K562 (cell line): ENCODE measurements around the gene RBM34. TPM values are rescaled to one million over a fixed set of nuclear protein-coding genes. Genes with fewer than 3 reads are reported as not detected.

Experiments
- ATAC-seq: fragments of 200-7000 bp; cut with Tn5 transposase; 3 replicates; pipeline ENCODE4 v1.9.1; 2020; ENCODE audit warnings: moderate library complexity
- BruUV-seq: library from RNA; stranded (reverse); fragments of 400-500 nt; replicated peaks from 2 replicates; lab custom pipeline; 2021; lab: Mats Ljungman, UMichigan
- CTCF ChIA-PET: fragments of 300-600 bp; formaldehyde crosslinking; extraction: SDS; loops from one replicate; lab custom pipeline; 2021; ENCODE audit warnings: low intra/inter-chr PET ratio; lab: Yijun Ruan, JAX
- POLR2A ChIA-PET: fragments of 300-600, 350-650 bp; sonication (Branson Sonifier 250); formaldehyde crosslinking; extraction: SDS; loops from one replicate; lab custom pipeline; 2021; ENCODE audit warnings: antibody characterized with exemption, inconsistent platforms; lab: Yijun Ruan, JAX
- DNase-seq, 4 experiments: peaks; one replicate each; pipeline versions ENCODE4 v3.0.0 to v3.0.0-alpha.2; 2011 to 2018; ENCODE audit warnings: low spot score in 3 of 4, mixed read lengths in 3 of 4; ENCODE audit errors: extremely low read depth in 1 of 4
- FAIRE-seq: peaks from 2 replicates; lab custom pipeline; 2011; peaks lifted over from hg19 to GRCh38; lab: Jason Lieb, UNC
- H2AFZ ChIP-seq: 2 replicates; pipeline ENCODE4 v1.6.0; 2011; ENCODE audit warnings: low read depth, low read length, control low read depth, inconsistent platforms
- H3K27ac ChIP-seq: fragments of 200-600 bp; 3 replicates; pipeline ENCODE4 v1.8.0; 2011; ENCODE audit warnings: low read depth, mild to moderate bottlenecking, control low read depth, inconsistent platforms, low read length, moderate library complexity, mixed read lengths; ENCODE audit errors: extremely low read depth
- H3K27me3 ChIP-seq, 2 experiments: fragments of 300-600 bp in 1 of 2; 2 replicates in 1 of 2; 3 replicates in 1 of 2; pipeline versions ENCODE4 v1.6.0 to v1.8.0; 2011; ENCODE audit warnings: inconsistent platforms in 2 of 2, low read length in 2 of 2, mild to moderate bottlenecking in 1 of 2, mixed read lengths in 1 of 2, moderate library complexity in 1 of 2; ENCODE audit not compliant: control insufficient read depth in 2 of 2, insufficient read depth in 2 of 2
- H3K36me3 ChIP-seq: fragments of 300-600 bp; 3 replicates; pipeline ENCODE4 v1.8.0; 2011; ENCODE audit warnings: mild to moderate bottlenecking, low read length, inconsistent platforms; ENCODE audit not compliant: control insufficient read depth, insufficient read depth
- H3K4me1 ChIP-seq, 2 experiments: fragments of 200-600 bp in 1 of 2; replicated peaks in 1 of 2; 2 replicates in 1 of 2; 3 replicates in 1 of 2; pipeline versions ENCODE4 v1.5.1 to v1.8.0; 2011; ENCODE audit warnings: inconsistent platforms in 2 of 2, low read length in 2 of 2, mild to moderate bottlenecking in 1 of 2, mixed read lengths in 1 of 2, moderate library complexity in 1 of 2; ENCODE audit not compliant: control insufficient read depth in 2 of 2, insufficient read depth in 2 of 2
- H3K4me2 ChIP-seq: 2 replicates; pipeline ENCODE4 v1.6.1; 2011; ENCODE audit warnings: low read length, control low read depth, inconsistent platforms, mixed read lengths; ENCODE audit not compliant: insufficient read depth
- H3K4me3 ChIP-seq: fragments of 200-600 bp; sonication (generic), shearing (Covaris generic); 2 replicates; pipeline ENCODE4 v1.5.1; 2016; ENCODE audit warnings: control low read depth, inconsistent platforms
- H3K79me2 ChIP-seq: fragments of 200-600 bp; 3 replicates; pipeline ENCODE4 v1.8.0; 2011; ENCODE audit warnings: low read length, inconsistent platforms; ENCODE audit not compliant: control insufficient read depth, insufficient read depth
- H3K9ac ChIP-seq, 2 experiments: 2 replicates each; pipeline versions ENCODE4 v1.6.0 to v1.6.1; 2011; ENCODE audit warnings: low read depth in 2 of 2, low read length in 2 of 2, control low read depth in 1 of 2, inconsistent platforms in 1 of 2, mild to moderate bottlenecking in 1 of 2, mixed read lengths in 1 of 2; ENCODE audit not compliant: insufficient read depth in 1 of 2
- H3K9me1 ChIP-seq: one replicate; pipeline ENCODE4 v1.6.0; 2011; ENCODE audit warnings: inconsistent platforms, mild to moderate bottlenecking, low read length, moderate library complexity; ENCODE audit not compliant: control insufficient read depth, insufficient read depth
- H3K9me3 ChIP-seq: replicated peaks from 2 replicates; pipeline ENCODE4 v1.5.1; 2011; ENCODE audit warnings: low read depth, low read length, inconsistent platforms; ENCODE audit not compliant: control insufficient read depth, insufficient read depth
- H4K20me1 ChIP-seq: replicated peaks from 2 replicates; pipeline ENCODE4 v1.6.1; 2011; ENCODE audit warnings: low read length, inconsistent platforms, mixed read lengths; ENCODE audit not compliant: control insufficient read depth, insufficient read depth
- CC2D1A ChIP-seq: fragments of 450-650 bp; IDR thresholded peaks from 2 replicates; pipeline ENCODE4 v1.6.1; 2017; ENCODE audit warnings: mild to moderate bottlenecking
- CEBPG ChIP-seq, 3 experiments: fragments of 200-800 bp in 1 of 3; sonication (Bioruptor generic) in 1 of 3; sonication (generic) in 1 of 3; formaldehyde crosslinking in 1 of 3; IDR thresholded peaks in 2 of 3; conservative IDR thresholded peaks in 1 of 3; 2 replicates each; pipeline versions ENCODE4 v1.6.1 to v1.8.0; 2016 to 2022; ENCODE audit warnings: missing compliant biosample characterization in 2 of 3, missing genetic modification characterization in 2 of 3, mild to moderate bottlenecking in 1 of 3, missing genetic modification reagents in 1 of 3
- CHAMP1 ChIP-seq: fragments of 450-650 bp; IDR thresholded peaks from 2 replicates; pipeline ENCODE4 v1.6.1; 2016; ENCODE audit warnings: mild to moderate bottlenecking
- FOSL1 ChIP-seq: fragments of 200-800 bp; sonication (Bioruptor generic); conservative IDR thresholded peaks from 2 replicates; pipeline ENCODE4 v1.6.1; 2016; ENCODE audit warnings: missing genetic modification characterization, missing compliant biosample characterization
- FOXP4 ChIP-seq: sonication (generic); formaldehyde crosslinking; IDR thresholded peaks from 2 replicates; pipeline ENCODE4 v1.8.0; 2022; ENCODE audit warnings: mild to moderate bottlenecking, missing genetic modification reagents, borderline replicate concordance
- HDAC2 ChIP-seq: fragments of 450-650 bp; IDR thresholded peaks from 2 replicates; pipeline ENCODE4 v1.6.1; 2016; ENCODE audit warnings: mild to moderate bottlenecking
- NBN ChIP-seq: fragments of 450-650 bp; IDR thresholded peaks from 2 replicates; pipeline ENCODE4 v1.6.1; 2016; ENCODE audit warnings: low read depth, mild to moderate bottlenecking
- NFIC ChIP-seq: fragments of 450-650 bp; IDR thresholded peaks from 2 replicates; pipeline ENCODE4 v1.6.1; 2017; ENCODE audit warnings: mild to moderate bottlenecking, inconsistent platforms
- PCBP1 ChIP-seq: fragments of 200-400 bp; formaldehyde crosslinking; IDR thresholded peaks from 2 replicates; pipeline ENCODE4 v1.6.1; 2018; ENCODE audit warnings: mild to moderate bottlenecking, low read depth, low read length; ENCODE audit not compliant: poor library complexity, severe bottlenecking
- PHF21A ChIP-seq: fragments of 450-650 bp; IDR thresholded peaks from 2 replicates; pipeline ENCODE4 v1.6.1; 2017; ENCODE audit warnings: low read depth, borderline replicate concordance
- SMARCE1 ChIP-seq: fragments of 450-650 bp; IDR thresholded peaks from 2 replicates; pipeline ENCODE4 v1.7.1; 2016; ENCODE audit warnings: mild to moderate bottlenecking
- SRSF9 ChIP-seq: fragments of 200-400 bp; formaldehyde crosslinking; IDR thresholded peaks from 2 replicates; pipeline ENCODE4 v1.6.1; 2017; ENCODE audit warnings: low read depth, low read length, borderline replicate concordance
- XRCC5 ChIP-seq: fragments of 200-400 bp; formaldehyde crosslinking; IDR thresholded peaks from 2 replicates; pipeline ENCODE4 v1.6.1; 2017; ENCODE audit warnings: low read depth, mild to moderate bottlenecking, low read length
- ZNF24 ChIP-seq: fragments of 450-650 bp; IDR thresholded peaks from 2 replicates; pipeline ENCODE4 v1.6.1; 2016
- ZNF512 ChIP-seq: IDR thresholded peaks from 2 replicates; pipeline ENCODE4 v1.6.1; 2016; ENCODE audit warnings: missing genetic modification characterization, missing compliant biosample characterization
- whole genome bisulfite sequencing: fragments of 100-300 bp; shearing (Covaris generic); methylation state at CpG from one replicate; pipeline ENCODE4 v1.1.6; 2016; ENCODE audit warnings: low coverage, mixed read lengths; ENCODE audit not compliant: insufficient coverage; ENCODE audit errors: missing lambda C conversion rate; 5-methylcytosine and 5-hydroxymethylcytosine counted together
- in situ Hi-C: fragments of 300-500 bp; cut with MboI; formaldehyde crosslinking; loops from 4 replicates; pipeline ENCODE4 v1.15.0; 2018; ENCODE audit warnings: inconsistent platforms, mixed read lengths
- intact Hi-C: fragments of 100-400 bp; cut with micrococcal nuclease; formaldehyde crosslinking; loops from 2 replicates; pipeline ENCODE4 v1.14.2; 2022
- polyA plus RNA-seq, 8 experiments: library from polyadenylated mRNA; depleted of rRNA in 4 of 8; stranded (reverse) in 5 of 8; unstranded in 3 of 8; fragments of >200 nt; fragmentation: Nextera tagmentation in 2 of 8; fragmentation: Illumina TruSeq in 1 of 8; extraction: Ambion mirVana in 2 of 8; extraction: Trizol in 1 of 8; gene quantifications; 2 replicates each; pipeline versions ENCODE4 v1.2.1 to v1.2.3, GENCODE V29; 2011 to 2014; ENCODE audit warnings: inconsistent platforms in 1 of 8, missing spikeins in 1 of 8
- total RNA-seq, 7 experiments: library from RNA; depleted of rRNA in 6 of 7; stranded (reverse); fragments of >200 nt in 6 of 7; fragmentation: Illumina TruSeq in 2 of 7; extraction: Trizol in 2 of 7; gene quantifications; 2 replicates each; pipeline versions ENCODE4 v1.2.1 to v1.2.3, GENCODE V29; 2011 to 2021; ENCODE audit warnings: low replicate concordance in 1 of 7

Gene RBM34
- total and polyA plus RNA-seq, 9 of the 15 experiments (the other 6 are each of a cell fraction or from before 2014, with no cell fraction given) = 64.0 to 178 (median 124) TPM

GRCh38 chr1:235206533-235207208 lies 45.6 kb upstream of the RBM34 start:
- POLR2A ChIA-PET = no interaction called here
- no TSS peak for BruUV-seq
- 0 out of 2 replicates have a peak, but pooled peaks have one; percentile 11 for TF ChIP-seq NFIC
- TF ChIP-seq ZNF24 = peak; percentile 77
- TF ChIP-seq FOSL1 (tag) = peak; percentile 75
- peak; percentile 50; the same call in 1 of the 2 replicates for TF ChIP-seq HDAC2
- TF ChIP-seq SMARCE1 = no peak
- peak; percentile 31; the same call in 1 of the 2 replicates for TF ChIP-seq CHAMP1
- no peak for TF ChIP-seq PCBP1
- TF ChIP-seq SRSF9 = no peak
- no peak for TF ChIP-seq PHF21A
- TF ChIP-seq ZNF512 (tag) = peak; percentile 74; the same call in 1 of the 2 replicates
- TF ChIP-seq CC2D1A = peak; percentile 40; the same call in 1 of the 2 replicates
- TF ChIP-seq CEBPG (CRISPR knock-in tag; IDR thresholded peaks at IDR 0.05) = no peak
- TF ChIP-seq CEBPG (tag; conservative IDR thresholded peaks at IDR 0.05 in 1 of 2, IDR thresholded peaks at IDR 0.05 in 1 of 2) = no peak
- TF ChIP-seq XRCC5 = no peak
- no peak for TF ChIP-seq FOXP4
- 0 out of 2 replicates have a peak, but pooled peaks have one; percentile 34 for TF ChIP-seq NBN

More at GRCh38 chr1:235206533-235207208, 45.6 kb upstream of the RBM34 start:
- Histone ChIP-seq H3K4me1 (peaks cover 0 to 15% of the 10 kb centered on the region in 2 experiments; a peak in 2 of 5 replicates), H3K9ac (peak overlapping the region in 1 of 2 experiments; percentile 3; a peak in 1 of 4 replicates), H3K27ac (peak overlapping the region; percentile 3; the same call in 1 of the 3 replicates), H3K9me1 (no peaks in the 10 kb centered on the region), H3K79me2 (no peaks in the 10 kb centered on the region), H2AFZ (no peak overlapping the region), H3K4me3 (no peak overlapping the region), H3K36me3 (peaks cover 36% of the 10 kb centered on the region; the same call in 2 of the 3 replicates), H4K20me1 (no peaks in the 10 kb centered on the region), H3K27me3 (no peaks in the 10 kb centered on the region), H3K9me3 (no peaks in the 10 kb centered on the region), H3K4me2 (peak overlapping the region; percentile 2; the same call in 1 of the 2 replicates)
- in situ Hi-C loops (no loop called here), intact Hi-C loops (no loop called here)
- WGBS = 30% methylated on average over 4 of the region's 4 CpGs
- FAIRE-seq (peak; percentile 82), DNase-seq (peak in 3 of 4 experiments; percentile 17 to 41 (median 34)), ATAC-seq (peak; percentile 79)
- CTCF ChIA-PET = no interaction called here
